ENCODE results near the gene TNFSF13. TPM values are rescaled to one million over a fixed set of nuclear protein-coding genes. Genes with fewer than 3 reads are reported as not detected.

Gene TNFSF13
- total and polyA plus RNA-seq, 2 of the 4 experiments (the other 2 are of a cell fraction): 1.3 TPM; not detected in 1

- ChIA-PET POLR2A (ENCODE audit: unreplicated experiment) (no interaction called here), CTCF (interaction anchor here (1.1 to 3.7 kb wide), 2 partner anchors 21 to 45 kb away, joined by 3 to 24 read pairs; partner anchors contain the start of gene SENP3)
- Histone ChIP-seq H3K4me1 (ENCODE audit: control insufficient read depth, insufficient read depth, low read length) (0 out of 2 replicates have a peak, but pooled peaks cover 1% of the 10 kb centered on the region), H2BK5ac (ENCODE audit: low read depth, low read length, poor library complexity, severe bottlenecking) (no peak overlapping the region), H2AK9ac (replicated peaks; ENCODE audit: low read depth, low read length, poor library complexity) (no peak overlapping the region), H3K9me1 (ENCODE audit: insufficient read depth, low read length) (no peaks in the 10 kb centered on the region), H3K14ac (replicated peaks; ENCODE audit: low read depth, low read length) (no peak overlapping the region), H4K5ac (ENCODE audit: low read depth, low read length) (no peak overlapping the region), H3K9ac (ENCODE audit: low read depth, low read length) (no peak overlapping the region), H2AFZ (replicated peaks; ENCODE audit: low read length, poor library complexity) (no peak overlapping the region), H3K27ac (ENCODE audit: insufficient read depth, low read length) (no peak overlapping the region), H2AK5ac (ENCODE audit: low read depth, low read length) (no peak overlapping the region), H3K23ac (ENCODE audit: low read depth, low read length) (no peak overlapping the region), H4K20me1 (ENCODE audit: insufficient read depth, low read length) (peaks cover 3% of the 10 kb centered on the region; the same call in 1 of the 2 replicates), H4K8ac (ENCODE audit: low read depth in 2 of 2, low read length in 2 of 2) (no peak overlapping the region), H2BK120ac (ENCODE audit: low read depth, low read length) (no peak overlapping the region), H3K18ac (ENCODE audit: low read depth, low read length) (no peak overlapping the region), H3K79me1 (ENCODE audit: low read depth in 1 of 2, low read length in 2 of 2) (0 out of 4 replicates have a peak, but pooled peaks cover 0 to 4% of the 10 kb centered on the region in 2 experiments), H2BK15ac (ENCODE audit: low read depth, low read length) (no peak overlapping the region), H3K56ac (ENCODE audit: extremely low read depth, insufficient read depth, low read length) (no peak overlapping the region), H3K27me3 (ENCODE audit: control insufficient read depth, insufficient read depth, low read length) (no peaks in the 10 kb centered on the region), H3K9me3 (ENCODE audit: control insufficient read depth, insufficient read depth, low read length) (no peaks in the 10 kb centered on the region), H3K4me3 (ENCODE audit: insufficient read depth, low read depth, low read length) (no peak overlapping the region), H2BK20ac (ENCODE audit: low read depth, low read length) (no peak overlapping the region), H3K36me3 (ENCODE audit: control insufficient read depth, insufficient read depth, low read length) (peaks cover 38% of the 10 kb centered on the region), H3K4me2 (ENCODE audit: low read depth, low read length) (no peak overlapping the region), H4K91ac (ENCODE audit: insufficient read depth, low read depth, low read length) (no peak overlapping the region), H3K4ac (ENCODE audit: low read depth, low read length) (no peak overlapping the region)
- intact Hi-C loops (cut with micrococcal nuclease) (no loop called here), dilution Hi-C loops (cut with HindIII; ENCODE audit: low sequenced_read_pairs, unreplicated experiment) (no loop called here), in situ Hi-C loops (cut with MboI; ENCODE audit: low sequenced_read_pairs) (no loop called here)
- ATAC-seq (ENCODE audit: low read depth) (no peak), DNase-seq (no peak)
- no TSS peak for BruUV-seq (replicated peaks)
- 82% methylated on average over 2 of the region's 13 CpGs; no CpG with 5 or more reads in 1 of the 2 experiments for WGBS, 2 experiments (ENCODE audit: extremely low coverage in 2 of 2, insufficient read length in 1 of 2)
- TF ChIP-seq CEBPB (IDR thresholded peaks at IDR 0.05; ENCODE audit: low read depth, low read length) (no peak), RCOR1 (IDR thresholded peaks at IDR 0.05; ENCODE audit: insufficient replicate concordance, low read length) (no peak), MXI1 (IDR thresholded peaks at IDR 0.05; ENCODE audit: borderline replicate concordance, low read depth, low read length) (no peak), USF2 (IDR thresholded peaks at IDR 0.05; ENCODE audit: low read depth, low read length) (no peak), CTCF (conservative IDR thresholded peaks at IDR 0.05; ENCODE audit: low read depth, low read length) (no peak), RFX5 (IDR thresholded peaks at IDR 0.05; ENCODE audit: low read depth, low read length) (no peak), FOS (IDR thresholded peaks at IDR 0.05; ENCODE audit: low read depth, low read length) (no peak), ELK1 (IDR thresholded peaks at IDR 0.05; ENCODE audit: borderline replicate concordance, low read depth, low read length) (no peak), MAFK (IDR thresholded peaks at IDR 0.05; ENCODE audit: low read depth, low read length) (no peak), CHD1 (IDR thresholded peaks at IDR 0.05; ENCODE audit: low read depth, low read length) (no peak), POLR2A (IDR thresholded peaks at IDR 0.05; ENCODE audit: low read depth, low read length) (no peak), RAD21 (IDR thresholded peaks at IDR 0.05; ENCODE audit: low read length) (no peak), BHLHE40 (IDR thresholded peaks at IDR 0.05; ENCODE audit: low read depth, low read length) (no peak), MAZ (IDR thresholded peaks at IDR 0.05; ENCODE audit: borderline replicate concordance, low read depth, low read length) (no peak), SMC3 (IDR thresholded peaks at IDR 0.05; ENCODE audit: low read depth, low read length) (no peak)
Measured at GRCh38 chr17:7515911-7516610, 42.5 kb upstream of the TNFSF13 start.

Data from IMR-90 (cell line).